ENCODE measurements around the gene FADS2.

DNA sequence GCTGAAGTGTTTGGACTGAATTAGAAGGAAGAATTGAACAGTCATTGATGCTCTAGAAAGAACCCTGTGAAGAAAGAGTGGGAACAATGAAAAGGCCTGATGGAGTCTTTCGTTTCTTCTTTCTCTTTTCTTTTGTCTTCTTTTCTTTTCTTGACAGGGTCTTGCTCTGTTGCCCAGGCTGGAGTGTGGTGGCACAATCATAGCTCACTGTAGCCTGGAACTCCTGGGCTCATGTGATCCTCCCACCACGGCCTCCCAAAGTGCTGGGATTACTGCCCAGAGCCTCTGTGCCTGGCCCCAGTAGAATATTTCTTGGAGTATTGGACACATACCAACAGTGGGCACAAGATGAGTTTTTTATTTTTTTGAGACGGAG is 34.3 kb upstream of the FADS2 start:
- TF ChIP-seq CTCF (conservative IDR thresholded peaks at IDR 0.05; ENCODE audit: low read depth in 2 of 2), result no peak
- TF ChIP-seq, protein P1, sequence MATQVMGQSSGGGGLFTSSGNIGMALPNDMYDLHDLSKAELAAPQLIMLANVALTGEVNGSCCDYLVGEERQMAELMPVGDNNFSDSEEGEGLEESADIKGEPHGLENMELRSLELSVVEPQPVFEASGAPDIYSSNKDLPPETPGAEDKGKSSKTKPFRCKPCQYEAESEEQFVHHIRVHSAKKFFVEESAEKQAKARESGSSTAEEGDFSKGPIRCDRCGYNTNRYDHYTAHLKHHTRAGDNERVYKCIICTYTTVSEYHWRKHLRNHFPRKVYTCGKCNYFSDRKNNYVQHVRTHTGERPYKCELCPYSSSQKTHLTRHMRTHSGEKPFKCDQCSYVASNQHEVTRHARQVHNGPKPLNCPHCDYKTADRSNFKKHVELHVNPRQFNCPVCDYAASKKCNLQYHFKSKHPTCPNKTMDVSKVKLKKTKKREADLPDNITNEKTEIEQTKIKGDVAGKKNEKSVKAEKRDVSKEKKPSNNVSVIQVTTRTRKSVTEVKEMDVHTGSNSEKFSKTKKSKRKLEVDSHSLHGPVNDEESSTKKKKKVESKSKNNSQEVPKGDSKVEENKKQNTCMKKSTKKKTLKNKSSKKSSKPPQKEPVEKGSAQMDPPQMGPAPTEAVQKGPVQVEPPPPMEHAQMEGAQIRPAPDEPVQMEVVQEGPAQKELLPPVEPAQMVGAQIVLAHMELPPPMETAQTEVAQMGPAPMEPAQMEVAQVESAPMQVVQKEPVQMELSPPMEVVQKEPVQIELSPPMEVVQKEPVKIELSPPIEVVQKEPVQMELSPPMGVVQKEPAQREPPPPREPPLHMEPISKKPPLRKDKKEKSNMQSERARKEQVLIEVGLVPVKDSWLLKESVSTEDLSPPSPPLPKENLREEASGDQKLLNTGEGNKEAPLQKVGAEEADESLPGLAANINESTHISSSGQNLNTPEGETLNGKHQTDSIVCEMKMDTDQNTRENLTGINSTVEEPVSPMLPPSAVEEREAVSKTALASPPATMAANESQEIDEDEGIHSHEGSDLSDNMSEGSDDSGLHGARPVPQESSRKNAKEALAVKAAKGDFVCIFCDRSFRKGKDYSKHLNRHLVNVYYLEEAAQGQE (IDR thresholded peaks at IDR 0.05; ENCODE audit: unreplicated experiment), result no peak
